Skin epidermis (tissue), 12 donors: ENCODE data around the gene ABCC3.

Experiments used
- H3K27ac ChIP-seq, 21 experiments: fragments of 200-600 bp; sonication (generic) in 11 of 21; one replicate each; pipeline ENCODE4 v1.5.0; 2020; ENCODE audit warnings: mild to moderate bottlenecking in 3 of 21, inconsistent platforms in 2 of 21, moderate library complexity in 2 of 21
- H3K4me3 ChIP-seq, 7 experiments: fragments of 200-600 bp; sonication (generic) in 2 of 7; one replicate each; pipeline ENCODE4 v1.5.0; 2020; ENCODE audit warnings: inconsistent platforms in 2 of 7, mild to moderate bottlenecking in 2 of 7, moderate library complexity in 1 of 7

Gene ABCC3, protein sequence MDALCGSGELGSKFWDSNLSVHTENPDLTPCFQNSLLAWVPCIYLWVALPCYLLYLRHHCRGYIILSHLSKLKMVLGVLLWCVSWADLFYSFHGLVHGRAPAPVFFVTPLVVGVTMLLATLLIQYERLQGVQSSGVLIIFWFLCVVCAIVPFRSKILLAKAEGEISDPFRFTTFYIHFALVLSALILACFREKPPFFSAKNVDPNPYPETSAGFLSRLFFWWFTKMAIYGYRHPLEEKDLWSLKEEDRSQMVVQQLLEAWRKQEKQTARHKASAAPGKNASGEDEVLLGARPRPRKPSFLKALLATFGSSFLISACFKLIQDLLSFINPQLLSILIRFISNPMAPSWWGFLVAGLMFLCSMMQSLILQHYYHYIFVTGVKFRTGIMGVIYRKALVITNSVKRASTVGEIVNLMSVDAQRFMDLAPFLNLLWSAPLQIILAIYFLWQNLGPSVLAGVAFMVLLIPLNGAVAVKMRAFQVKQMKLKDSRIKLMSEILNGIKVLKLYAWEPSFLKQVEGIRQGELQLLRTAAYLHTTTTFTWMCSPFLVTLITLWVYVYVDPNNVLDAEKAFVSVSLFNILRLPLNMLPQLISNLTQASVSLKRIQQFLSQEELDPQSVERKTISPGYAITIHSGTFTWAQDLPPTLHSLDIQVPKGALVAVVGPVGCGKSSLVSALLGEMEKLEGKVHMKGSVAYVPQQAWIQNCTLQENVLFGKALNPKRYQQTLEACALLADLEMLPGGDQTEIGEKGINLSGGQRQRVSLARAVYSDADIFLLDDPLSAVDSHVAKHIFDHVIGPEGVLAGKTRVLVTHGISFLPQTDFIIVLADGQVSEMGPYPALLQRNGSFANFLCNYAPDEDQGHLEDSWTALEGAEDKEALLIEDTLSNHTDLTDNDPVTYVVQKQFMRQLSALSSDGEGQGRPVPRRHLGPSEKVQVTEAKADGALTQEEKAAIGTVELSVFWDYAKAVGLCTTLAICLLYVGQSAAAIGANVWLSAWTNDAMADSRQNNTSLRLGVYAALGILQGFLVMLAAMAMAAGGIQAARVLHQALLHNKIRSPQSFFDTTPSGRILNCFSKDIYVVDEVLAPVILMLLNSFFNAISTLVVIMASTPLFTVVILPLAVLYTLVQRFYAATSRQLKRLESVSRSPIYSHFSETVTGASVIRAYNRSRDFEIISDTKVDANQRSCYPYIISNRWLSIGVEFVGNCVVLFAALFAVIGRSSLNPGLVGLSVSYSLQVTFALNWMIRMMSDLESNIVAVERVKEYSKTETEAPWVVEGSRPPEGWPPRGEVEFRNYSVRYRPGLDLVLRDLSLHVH (N-terminal part only)

GRCh38 chr17:50634224-50634914, at the start of gene ABCC3:
Gene ABCC3 (plus strand): TSS chr17:50634881. CDS start chr17:50634937, 56 bp downstream.
- peak within 1 kb of the TSS in 20 of 21 experiments; percentile 1 to 84 (median 68) for H3K27ac ChIP-seq
- peak within 1 kb of the TSS; percentile 25 to 65 (median 50) for H3K4me3 ChIP-seq

DNA sequence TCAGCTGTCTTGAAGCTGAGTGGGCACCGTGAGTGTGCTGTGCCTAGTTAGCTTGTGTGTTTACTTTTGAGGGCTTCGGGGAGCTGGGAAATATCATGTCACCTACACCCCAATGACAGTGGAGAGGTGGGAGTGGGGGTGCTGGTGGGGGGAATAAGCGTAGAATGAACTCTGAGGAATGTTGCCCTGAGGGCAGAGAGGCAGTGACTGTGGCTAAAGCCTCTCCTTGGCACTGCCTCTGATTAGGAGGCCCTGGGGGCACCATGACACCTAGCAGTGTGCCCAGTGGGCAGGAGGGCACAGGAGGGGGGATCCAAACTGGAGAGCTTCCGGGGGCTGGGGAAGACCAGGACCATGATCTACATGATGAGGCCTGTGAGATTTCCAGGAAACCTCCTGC, 49.3 kb upstream of the ABCC3 start:
- Histone ChIP-seq H3K4me3 (no peak overlapping the region), H3K27ac (no peak overlapping the region)

DNA sequence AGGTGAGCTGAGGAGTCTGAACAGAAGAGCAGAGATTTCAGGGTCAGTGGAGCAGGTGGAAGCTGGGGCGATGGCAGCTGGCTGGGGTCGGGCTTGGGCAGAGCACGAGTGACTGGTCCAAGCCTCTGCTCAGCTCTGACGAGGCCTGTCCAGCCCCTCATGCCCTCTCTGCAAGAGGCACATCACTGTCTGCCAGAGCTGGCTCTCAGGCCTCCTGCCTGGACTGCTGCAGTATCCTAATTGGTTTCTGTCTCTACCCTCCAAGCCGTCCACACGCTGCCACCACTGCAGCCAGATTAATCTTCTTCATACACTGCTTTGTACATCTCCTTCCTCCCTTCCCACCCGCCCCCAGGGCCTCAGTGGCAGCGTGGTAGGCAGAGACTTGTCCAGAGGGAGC, 48.8 kb upstream of the ABCC3 start:
- H3K4me3 ChIP-seq: no peak overlapping the region
- H3K27ac ChIP-seq: no peak overlapping the region

- H3K27ac ChIP-seq: no peak overlapping the region
- no peak overlapping the region for H3K4me3 ChIP-seq
Observed at GRCh38 chr17:50586421-50587247, 48.0 kb upstream of the ABCC3 start.

- H3K4me3 ChIP-seq: no peak overlapping the region
- H3K27ac ChIP-seq: no peak overlapping the region
Observed at GRCh38 chr17:50587571-50587970, 47.1 kb upstream of the ABCC3 start.

DNA sequence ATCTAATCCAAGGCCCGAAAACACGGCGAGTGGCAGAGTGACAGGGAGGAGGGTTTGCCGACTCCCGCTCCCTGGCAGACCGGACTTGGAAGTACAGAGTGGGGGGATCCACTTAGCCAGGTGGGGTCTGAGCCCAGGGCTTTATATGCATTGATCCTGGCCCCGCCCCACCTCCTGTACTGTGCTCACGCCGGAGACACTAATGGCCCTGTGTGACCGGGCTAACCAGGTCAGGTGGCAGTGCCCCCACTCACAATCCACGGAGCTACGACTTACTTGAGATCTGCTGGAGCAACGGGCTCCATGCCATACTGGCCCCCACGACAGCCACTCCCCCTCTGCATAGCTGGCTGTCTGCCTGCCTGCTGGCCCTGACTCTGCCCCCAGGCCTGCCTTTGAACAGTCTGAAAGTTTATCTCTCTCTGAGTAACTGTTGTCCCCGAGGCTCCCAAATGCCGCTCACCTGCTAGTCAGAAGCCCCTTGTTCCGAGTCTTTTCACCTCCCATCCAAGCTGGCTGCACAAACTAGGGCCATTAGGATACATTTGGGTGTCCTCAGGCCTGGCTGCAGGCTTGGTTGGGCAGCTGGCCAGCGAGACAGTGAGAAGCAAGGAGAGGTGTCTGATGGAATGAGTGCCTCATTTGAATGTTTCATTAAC, 46.2 kb upstream of the ABCC3 start:
- H3K4me3 ChIP-seq: no peak overlapping the region
- H3K27ac ChIP-seq: peak overlapping the region in 1 of 21 experiments; percentile 7

DNA sequence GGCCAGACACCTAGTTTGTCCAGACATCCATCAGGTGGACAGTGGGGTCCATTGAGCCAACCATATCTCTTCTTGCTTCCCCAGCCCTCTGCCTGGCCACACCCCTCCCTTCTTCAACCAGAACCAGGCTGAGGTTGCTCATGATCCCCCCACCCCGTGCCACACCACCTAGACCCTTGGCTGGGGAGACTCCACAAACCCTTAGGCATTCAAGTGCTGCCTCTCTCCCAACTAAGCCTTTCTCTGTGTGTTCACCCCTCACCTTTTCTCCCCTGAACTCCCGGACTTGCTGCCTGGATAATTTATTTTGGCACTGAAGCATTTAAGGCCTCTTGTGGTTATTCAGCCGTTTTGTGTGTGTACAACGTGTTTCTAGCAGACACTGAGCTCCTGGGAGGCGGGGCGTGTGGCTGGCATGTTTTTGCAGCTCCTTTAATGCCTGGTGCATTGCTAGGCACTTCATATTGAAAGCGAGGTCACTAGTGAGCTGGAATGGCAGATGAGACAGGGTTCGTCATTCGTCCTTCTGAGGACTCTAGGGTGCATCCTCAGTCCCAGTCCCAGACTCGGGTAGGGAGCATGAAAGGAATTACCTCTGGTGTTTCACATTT, 45.5 kb upstream of the ABCC3 start:
- Histone ChIP-seq H3K27ac (peak overlapping the region in 1 of 21 experiments; percentile 7), H3K4me3 (no peak overlapping the region)

- Histone ChIP-seq H3K27ac (peak overlapping the region in 1 of 21 experiments; percentile 67), H3K4me3 (no peak overlapping the region)
Observed at GRCh38 chr17:50590946-50591737, 43.5 kb upstream of the ABCC3 start.

DNA sequence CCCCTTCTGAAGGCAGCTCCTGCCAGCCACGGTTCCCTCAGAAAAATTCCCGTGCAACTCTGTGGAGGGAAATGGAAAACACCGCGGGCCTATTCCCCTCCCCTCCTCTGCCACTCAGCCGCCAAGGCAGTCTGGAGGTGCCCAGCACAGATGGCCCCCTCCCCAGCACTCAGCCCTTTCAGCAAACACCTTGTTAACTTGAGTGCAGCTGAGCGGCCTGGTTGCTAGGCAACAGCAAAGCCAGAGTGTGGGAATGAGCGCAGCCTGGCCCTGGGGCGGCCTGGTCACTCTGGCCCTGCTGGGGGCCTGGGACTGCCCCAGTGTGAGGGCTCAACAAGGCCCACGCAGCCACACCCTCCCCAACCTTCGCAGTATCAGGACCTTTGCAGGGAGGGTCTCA, 41.4 kb upstream of the ABCC3 start:
- no peak overlapping the region for H3K27ac ChIP-seq
- no peak overlapping the region for H3K4me3 ChIP-seq

DNA sequence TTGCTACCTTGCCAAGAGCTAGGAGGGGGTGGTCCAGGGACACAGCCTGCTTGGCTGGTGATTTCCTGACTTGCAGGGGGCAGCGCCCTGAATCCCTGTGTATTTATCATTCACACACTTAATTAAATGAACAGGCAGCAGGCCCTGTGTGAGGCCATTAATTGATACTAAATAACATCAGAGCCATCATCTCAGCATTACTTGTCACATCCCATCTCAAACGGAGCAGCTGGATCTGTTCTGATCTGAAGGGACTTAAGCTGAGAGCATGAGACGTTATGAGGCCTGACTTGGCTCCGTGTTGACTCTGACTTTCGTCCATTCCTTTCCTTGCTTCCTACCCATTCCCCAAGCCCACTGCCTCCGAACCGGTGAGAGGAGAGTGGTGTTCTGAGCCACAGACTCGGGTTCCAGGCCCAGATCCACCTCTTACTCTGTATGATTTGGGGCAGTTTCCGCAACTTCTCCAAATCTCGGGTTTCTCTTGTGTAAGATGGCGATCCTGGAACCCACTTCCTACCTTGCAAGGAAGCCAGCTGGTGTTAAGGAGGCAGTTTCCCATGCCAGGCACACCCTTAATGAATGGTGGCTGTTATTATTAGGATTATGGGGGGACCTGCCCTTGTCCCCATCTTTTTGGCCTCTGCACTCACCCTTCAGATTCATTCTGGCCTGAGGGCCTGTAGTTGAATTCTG, 40.4 kb upstream of the ABCC3 start:
- no peak overlapping the region for H3K27ac ChIP-seq
- no peak overlapping the region for H3K4me3 ChIP-seq

- H3K4me3 ChIP-seq: no peak overlapping the region
- H3K27ac ChIP-seq: no peak overlapping the region
Observed at GRCh38 chr17:50594892-50595291, 39.8 kb upstream of the ABCC3 start.

DNA sequence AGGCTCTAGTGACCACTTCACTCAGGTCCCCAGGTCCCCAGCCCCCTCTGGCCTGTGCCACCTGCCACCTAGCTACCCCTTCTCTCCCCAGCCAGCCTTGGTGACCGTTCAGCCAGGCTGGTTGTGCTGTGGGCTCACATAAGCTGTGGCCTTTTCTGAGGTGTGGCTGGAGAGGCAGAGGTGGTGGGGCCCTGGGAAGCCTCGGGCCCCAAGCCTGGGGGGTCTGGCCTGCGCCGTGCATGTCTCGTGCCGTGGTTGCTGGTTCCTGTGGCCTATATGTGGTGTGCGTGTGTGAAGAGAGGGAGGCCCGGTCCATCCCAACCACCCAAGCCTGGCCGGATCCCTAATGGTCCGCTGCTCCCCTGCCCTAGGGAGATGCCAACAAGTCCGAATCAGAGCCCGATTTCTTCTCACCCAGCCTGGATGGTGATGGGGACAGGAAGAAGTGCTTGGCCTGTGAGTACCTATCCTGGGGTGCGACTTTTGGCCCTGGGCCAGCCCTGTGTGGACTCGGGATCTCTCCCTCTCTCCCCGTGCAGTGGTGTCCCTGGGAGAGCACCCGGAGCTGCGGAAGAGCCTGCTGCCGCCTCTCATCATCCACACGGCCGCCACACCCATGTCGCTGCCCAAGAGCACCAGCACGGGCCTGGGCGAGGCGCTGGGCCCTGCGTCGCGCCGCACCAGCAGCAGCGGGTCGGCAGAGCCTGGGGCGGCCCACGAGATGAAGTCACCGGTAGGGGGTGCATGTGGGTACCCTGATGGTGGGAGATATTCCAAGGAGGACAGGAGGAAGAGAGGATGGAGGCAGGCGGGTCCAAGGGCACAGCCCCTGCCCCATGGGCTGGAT, 38.3 kb upstream of the ABCC3 start:
- no peak overlapping the region for H3K27ac ChIP-seq
- H3K4me3 ChIP-seq: no peak overlapping the region

- Histone ChIP-seq H3K27ac (no peak overlapping the region), H3K4me3 (no peak overlapping the region)
Observed at GRCh38 chr17:50598487-50598886, 36.2 kb upstream of the ABCC3 start.

- no peak overlapping the region for H3K27ac ChIP-seq
- H3K4me3 ChIP-seq: no peak overlapping the region
Observed at GRCh38 chr17:50599606-50600005, 35.1 kb upstream of the ABCC3 start.

DNA sequence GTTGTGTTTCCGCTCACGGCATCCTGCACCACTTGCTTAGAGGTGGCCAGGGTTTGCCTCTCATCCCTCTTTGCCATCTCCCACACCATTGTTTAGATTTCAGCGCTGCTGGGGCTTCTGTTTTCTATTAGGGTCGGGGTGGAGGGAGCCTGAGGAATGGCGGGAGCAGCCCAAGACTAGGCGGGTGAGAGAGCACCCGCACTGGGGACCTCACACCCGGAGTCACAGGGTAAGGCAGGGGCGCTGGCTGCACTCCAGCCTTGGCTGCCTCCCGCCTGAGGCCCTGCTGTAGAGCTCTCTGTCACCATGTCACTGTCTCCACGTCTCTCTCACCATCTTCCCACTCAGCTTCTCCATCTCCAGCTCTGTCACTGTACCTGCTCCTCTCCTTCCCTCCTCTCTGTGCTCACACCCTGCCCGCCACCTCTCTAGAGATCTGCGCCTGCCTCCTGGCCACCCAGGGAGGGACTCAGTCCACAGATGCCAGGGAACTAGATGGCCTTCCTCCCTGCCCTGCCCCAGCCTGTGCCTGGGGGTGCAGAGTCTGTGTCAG, 32.8 kb upstream of the ABCC3 start:
- Histone ChIP-seq H3K27ac (no peak overlapping the region), H3K4me3 (no peak overlapping the region)
